ENCODE results near the gene PLAGL2.
A peak's percentile ranks its signal among the peaks of the same experiment; 100 is the strongest.

The PLAGL2 gene

GRCh38 chr20:32159766-32160221 lies 47.7 kb downstream of the PLAGL2 start:
- in situ Hi-C loops (cut with MboI; ENCODE audit: low sequenced_read_pairs, unreplicated experiment) = no loop called here

GRCh38 chr20:32158943-32159660 lies 48.4 kb downstream of the PLAGL2 start:
- in situ Hi-C loops (cut with MboI; ENCODE audit: low sequenced_read_pairs, unreplicated experiment) = no loop called here
- TF ChIP-seq CTCF (IDR thresholded peaks at IDR 0.05; ENCODE audit: borderline replicate concordance, control extremely low read depth, extremely low read depth, insufficient read depth, missing control alignments) = no peak
- DNase-seq (ENCODE audit: low spot score) = no peak

More at GRCh38 chr20:32159766-32160221, 47.7 kb downstream of the PLAGL2 start:
- DNase-seq (ENCODE audit: low spot score) = no peak
- TF ChIP-seq CTCF (IDR thresholded peaks at IDR 0.05; ENCODE audit: borderline replicate concordance, control extremely low read depth, extremely low read depth, insufficient read depth, missing control alignments) = no peak

- TF ChIP-seq CTCF (IDR thresholded peaks at IDR 0.05; ENCODE audit: borderline replicate concordance, control extremely low read depth, extremely low read depth, insufficient read depth, missing control alignments) = no peak
- DNase-seq (ENCODE audit: low spot score) = no peak
- in situ Hi-C loops (cut with MboI; ENCODE audit: low sequenced_read_pairs, unreplicated experiment) = no loop called here
These were observed 49.2 kb downstream of the PLAGL2 start for GRCh38 chr20:32158351-32158750.

- no peak for DNase-seq (ENCODE audit: low spot score)
- no peak for TF ChIP-seq CTCF (IDR thresholded peaks at IDR 0.05; ENCODE audit: borderline replicate concordance, control extremely low read depth, extremely low read depth, insufficient read depth, missing control alignments)
- in situ Hi-C loops (cut with MboI; ENCODE audit: low sequenced_read_pairs, unreplicated experiment) = no loop called here
These were observed 49.9 kb downstream of the PLAGL2 start for GRCh38 chr20:32157611-32158010.

- DNase-seq (ENCODE audit: low spot score) = peak; percentile 60
- in situ Hi-C loops (cut with MboI; ENCODE audit: low sequenced_read_pairs, unreplicated experiment) = no loop called here
- peak; percentile 46 for TF ChIP-seq CTCF (IDR thresholded peaks at IDR 0.05; ENCODE audit: borderline replicate concordance, control extremely low read depth, extremely low read depth, insufficient read depth, missing control alignments)
These were observed 52.2 kb downstream of the PLAGL2 start for GRCh38 chr20:32155017-32155981.

- DNase-seq (ENCODE audit: low spot score) = no peak
- in situ Hi-C loops (cut with MboI; ENCODE audit: low sequenced_read_pairs, unreplicated experiment) = no loop called here
- TF ChIP-seq CTCF (IDR thresholded peaks at IDR 0.05; ENCODE audit: borderline replicate concordance, control extremely low read depth, extremely low read depth, insufficient read depth, missing control alignments) = no peak
These were observed 53.8 kb downstream of the PLAGL2 start for GRCh38 chr20:32153771-32154170.

Data from GM13976 (cell line).